Trophoblast cell (in vitro differentiated cells and primary cell): ENCODE measurements around the gene CPXM1.

Source experiments
- DNase-seq, 2 donors: peaks; one replicate each; pipeline ENCODE4 v3.0.0-alpha.2; 2016
- H2AFZ ChIP-seq: 2 replicates; pipeline ENCODE4 v1.6.1; 2013; ENCODE audit warnings: low read length, moderate library complexity, mild to moderate bottlenecking; ENCODE audit not compliant: insufficient read depth, poor library complexity
- H2AK5ac ChIP-seq: 2 replicates; pipeline ENCODE4 v1.6.1; 2013; ENCODE audit warnings: mild to moderate bottlenecking, low read length
- H2BK120ac ChIP-seq: 2 replicates; pipeline ENCODE4 v1.6.1; 2013; ENCODE audit warnings: low read length, mild to moderate bottlenecking, moderate library complexity; ENCODE audit not compliant: insufficient read depth, poor library complexity
- H2BK12ac ChIP-seq: 2 replicates; pipeline ENCODE4 v1.6.1; 2013; ENCODE audit warnings: mild to moderate bottlenecking, low read length, moderate library complexity
- H2BK5ac ChIP-seq: 2 replicates; pipeline ENCODE4 v1.6.1; 2013; ENCODE audit warnings: low read length, low read depth, moderate library complexity, mild to moderate bottlenecking; ENCODE audit not compliant: poor library complexity
- H3K14ac ChIP-seq: 2 replicates; pipeline ENCODE4 v1.6.1; 2013; ENCODE audit warnings: mild to moderate bottlenecking, low read length
- H3K18ac ChIP-seq: 2 replicates; pipeline ENCODE4 v1.6.1; 2013; ENCODE audit warnings: mild to moderate bottlenecking, low read length
- H3K23ac ChIP-seq: 2 replicates; pipeline ENCODE4 v1.6.1; 2013; ENCODE audit warnings: low read length
- H3K27ac ChIP-seq: 2 replicates; pipeline ENCODE4 v1.5.1; 2013; ENCODE audit warnings: low read depth, mild to moderate bottlenecking, inconsistent platforms, low read length, moderate library complexity
- H3K27me3 ChIP-seq: 2 replicates; pipeline ENCODE4 v1.6.1; 2013; ENCODE audit warnings: inconsistent platforms, mild to moderate bottlenecking, low read length, moderate library complexity; ENCODE audit not compliant: insufficient read depth
- H3K36me3 ChIP-seq, 2 experiments: 1 replicate in 1 of 2; 2 replicates in 1 of 2; pipeline ENCODE4 v1.6.1; 2013; ENCODE audit warnings: low read length in 2 of 2, mild to moderate bottlenecking in 2 of 2, moderate library complexity in 1 of 2; ENCODE audit not compliant: insufficient read depth in 2 of 2, control insufficient read depth in 1 of 2
- H3K4ac ChIP-seq: 2 replicates; pipeline ENCODE4 v1.6.1; 2013; ENCODE audit warnings: low read depth, mild to moderate bottlenecking, low read length, moderate library complexity
- H3K4me1 ChIP-seq, 2 experiments: 1 replicate in 1 of 2; 2 replicates in 1 of 2; pipeline ENCODE4 v1.6.1; 2013; ENCODE audit warnings: low read length in 2 of 2, mild to moderate bottlenecking in 2 of 2, moderate library complexity in 1 of 2; ENCODE audit not compliant: insufficient read depth in 2 of 2, control insufficient read depth in 1 of 2
- H3K4me2 ChIP-seq: 2 replicates; pipeline ENCODE4 v1.6.1; 2013; ENCODE audit warnings: inconsistent platforms, mild to moderate bottlenecking, low read length, moderate library complexity
- H3K4me3 ChIP-seq: 2 replicates; pipeline ENCODE4 v1.5.1; 2013; ENCODE audit warnings: mild to moderate bottlenecking, low read depth, low read length, inconsistent platforms
- H3K79me1 ChIP-seq: one replicate; pipeline ENCODE4 v1.6.1; 2013; ENCODE audit warnings: low read length
- H3K79me2 ChIP-seq: 2 replicates; pipeline ENCODE4 v1.6.1; 2013; ENCODE audit warnings: low read length, mild to moderate bottlenecking; ENCODE audit not compliant: control insufficient read depth, insufficient read depth, poor library complexity
- H3K9ac ChIP-seq: 2 replicates; pipeline ENCODE4 v1.6.1; 2013; ENCODE audit warnings: mild to moderate bottlenecking, low read length
- H3K9me3 ChIP-seq: 2 replicates; pipeline ENCODE4 v1.6.1; 2013; ENCODE audit warnings: low read depth, mild to moderate bottlenecking, control low read depth, inconsistent platforms, low read length; ENCODE audit not compliant: insufficient read depth
- H4K12ac ChIP-seq: 2 replicates; pipeline ENCODE4 v1.6.1; 2013; ENCODE audit warnings: low read depth, mild to moderate bottlenecking, low read length, moderate library complexity
- H4K8ac ChIP-seq: 2 replicates; pipeline ENCODE4 v1.6.1; 2013; ENCODE audit warnings: low read depth, mild to moderate bottlenecking, low read length, moderate library complexity
- H4K91ac ChIP-seq: one replicate; pipeline ENCODE4 v1.6.1; 2013; ENCODE audit warnings: low read depth, mild to moderate bottlenecking, low read length, moderate library complexity
- WGBS: extraction: QIAGEN DNeasy Blood & Tissue Kit; methylation state at CpG from one replicate; pipeline ENCODE4 v1.1.7; 2013; ENCODE audit warnings: missing lambda C conversion rate; ENCODE audit not compliant: insufficient read length, insufficient coverage; ENCODE audit errors: extremely low coverage; 5-methylcytosine and 5-hydroxymethylcytosine counted together

Gene CPXM1

DNA sequence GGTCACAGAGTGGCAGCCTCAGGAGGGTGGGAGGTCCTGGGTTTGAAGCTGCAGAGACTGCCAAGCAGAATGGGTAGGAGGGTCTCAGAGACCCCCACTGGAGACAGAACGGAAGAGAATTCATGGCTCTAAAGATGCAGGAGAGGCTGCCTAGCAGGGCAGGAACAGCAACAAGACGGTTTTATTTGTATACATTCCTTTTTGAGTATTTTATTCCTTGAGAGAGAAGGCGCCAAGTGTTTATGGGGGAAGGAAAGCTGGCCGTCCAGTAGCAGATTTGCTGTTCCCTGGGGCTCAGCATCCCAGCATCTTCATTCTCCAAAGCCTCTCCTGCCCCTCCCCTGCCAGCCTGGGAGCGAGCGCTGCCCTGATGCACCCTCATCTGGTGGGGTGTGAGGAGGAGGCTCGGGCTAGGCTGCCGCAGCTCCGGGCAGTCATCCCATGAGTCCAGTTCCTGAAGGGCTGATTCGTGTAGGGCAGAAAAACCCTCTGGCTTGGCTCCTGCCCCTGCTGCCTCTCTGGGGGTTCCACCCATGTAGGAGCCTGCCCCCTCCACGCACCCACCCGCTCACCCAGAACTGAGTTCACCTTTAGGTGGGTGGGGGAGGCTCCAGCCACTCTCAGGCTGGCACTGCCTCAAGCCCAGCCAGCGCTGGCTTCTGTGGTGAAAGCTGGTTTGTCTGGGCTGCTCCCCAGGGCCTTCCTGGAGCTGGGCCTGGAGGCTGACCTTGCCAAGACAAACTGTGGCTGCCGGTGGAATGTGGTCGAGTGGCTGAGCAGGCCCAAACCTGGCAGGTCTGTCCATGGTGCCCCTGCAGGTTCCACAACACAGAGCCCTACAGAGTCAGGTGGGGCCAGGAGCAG lies 32.4 kb downstream of the CPXM1 start:
- no peaks in the 10 kb centered on the region for H3K79me2 ChIP-seq
- no peak overlapping the region for H3K23ac ChIP-seq
- H3K79me1 ChIP-seq = no peaks in the 10 kb centered on the region
- no peak overlapping the region for H4K8ac ChIP-seq
- H2BK5ac ChIP-seq = no peak overlapping the region
- no peak overlapping the region for H2BK12ac ChIP-seq
- no peak overlapping the region for H3K9ac ChIP-seq
- no peak overlapping the region for H3K4ac ChIP-seq
- H3K18ac ChIP-seq = no peak overlapping the region
- H2BK120ac ChIP-seq = no peak overlapping the region
- no CpG with 5 or more reads among the region's 15 CpGs for WGBS
- H3K27ac ChIP-seq = no peak overlapping the region
- H2AK5ac ChIP-seq = no peak overlapping the region
- no peak overlapping the region for H3K4me2 ChIP-seq
- no peaks in the 10 kb centered on the region for H3K27me3 ChIP-seq
- no peaks in the 10 kb centered on the region for H3K4me1 ChIP-seq
- H3K9me3 ChIP-seq = no peaks in the 10 kb centered on the region
- no peak overlapping the region for H3K4me3 ChIP-seq
- no peak overlapping the region for H4K12ac ChIP-seq
- no peak overlapping the region for H3K14ac ChIP-seq
- no peak for DNase-seq
- no peak overlapping the region for H2AFZ ChIP-seq
- H4K91ac ChIP-seq = no peak overlapping the region
- H3K36me3 ChIP-seq = no peaks in the 10 kb centered on the region

DNA sequence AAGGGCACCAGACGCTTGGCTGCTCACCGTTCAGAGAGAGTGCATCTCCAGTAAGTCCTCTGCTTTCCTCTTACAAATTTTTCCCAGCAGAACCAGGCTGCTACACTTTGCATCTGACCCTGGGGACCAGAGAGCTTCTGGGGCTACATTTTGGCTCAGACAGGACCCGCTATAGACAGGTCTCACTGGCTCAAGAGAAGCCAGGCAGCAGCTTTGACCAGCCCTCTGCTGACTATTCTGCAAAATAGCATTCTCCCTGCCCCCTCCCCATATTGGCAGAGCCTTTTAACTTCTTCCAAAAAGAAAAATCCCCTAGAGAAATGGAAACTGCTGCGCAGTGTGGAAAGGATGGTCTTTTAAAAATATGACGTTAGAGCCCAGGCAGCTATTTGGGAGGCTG lies 37.2 kb downstream of the CPXM1 start:
- no CpG with 5 or more reads among the region's 5 CpGs for WGBS
- no peak overlapping the region for H2BK12ac ChIP-seq
- H3K9me3 ChIP-seq = no peaks in the 10 kb centered on the region
- no peak overlapping the region for H3K27ac ChIP-seq
- DNase-seq = no peak
- no peak overlapping the region for H3K4me2 ChIP-seq
- H3K18ac ChIP-seq = no peak overlapping the region
- H3K9ac ChIP-seq = no peak overlapping the region
- H2BK120ac ChIP-seq = no peak overlapping the region
- H3K14ac ChIP-seq = no peak overlapping the region
- no peaks in the 10 kb centered on the region for H3K36me3 ChIP-seq
- H3K23ac ChIP-seq = no peak overlapping the region
- no peak overlapping the region for H4K8ac ChIP-seq
- H4K12ac ChIP-seq = no peak overlapping the region
- no peaks in the 10 kb centered on the region for H3K4me1 ChIP-seq
- H3K4ac ChIP-seq = no peak overlapping the region
- H3K4me3 ChIP-seq = no peak overlapping the region
- H2BK5ac ChIP-seq = no peak overlapping the region
- H2AFZ ChIP-seq = no peak overlapping the region
- H2AK5ac ChIP-seq = no peak overlapping the region
- no peaks in the 10 kb centered on the region for H3K27me3 ChIP-seq
- no peak overlapping the region for H4K91ac ChIP-seq
- no peaks in the 10 kb centered on the region for H3K79me1 ChIP-seq
- H3K79me2 ChIP-seq = no peaks in the 10 kb centered on the region

DNA sequence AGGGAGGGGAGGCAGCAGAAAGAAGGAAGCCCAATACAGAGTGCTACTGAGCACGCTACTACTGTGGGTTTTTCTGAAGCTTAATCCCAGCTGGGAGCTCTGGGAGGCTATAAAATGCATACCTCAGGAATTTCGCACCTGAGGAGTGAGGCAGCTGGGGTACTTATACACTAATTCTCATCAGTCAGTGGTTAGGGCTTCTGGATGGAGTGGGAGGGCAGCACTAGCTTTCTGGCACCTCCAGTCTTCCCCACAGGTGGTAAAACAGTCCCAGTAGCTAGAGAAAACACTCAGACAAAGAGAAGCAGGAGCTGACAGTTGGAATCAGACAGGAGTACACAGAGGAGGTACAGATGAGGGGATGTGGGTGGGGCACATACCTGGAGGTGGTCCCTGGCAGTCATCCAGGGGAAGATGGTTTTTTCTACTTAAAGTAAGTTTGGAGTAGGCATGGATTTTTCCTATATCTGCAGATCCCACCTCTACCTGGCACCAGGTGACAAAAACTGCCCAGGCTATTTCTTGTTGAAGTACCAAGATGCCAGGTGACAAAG lies 37.8 kb downstream of the CPXM1 start:
- Histone ChIP-seq H3K4ac (no peak overlapping the region), H3K4me3 (no peak overlapping the region), H3K9ac (no peak overlapping the region), H2BK120ac (no peak overlapping the region), H3K79me2 (no peaks in the 10 kb centered on the region), H4K8ac (no peak overlapping the region), H3K27ac (no peak overlapping the region), H2BK5ac (no peak overlapping the region), H3K14ac (no peak overlapping the region), H3K9me3 (no peaks in the 10 kb centered on the region), H3K4me1 (no peaks in the 10 kb centered on the region), H2BK12ac (no peak overlapping the region), H4K12ac (no peak overlapping the region), H2AFZ (no peak overlapping the region), H3K18ac (no peak overlapping the region), H4K91ac (no peak overlapping the region), H3K79me1 (no peaks in the 10 kb centered on the region), H3K36me3 (no peaks in the 10 kb centered on the region), H3K27me3 (no peaks in the 10 kb centered on the region), H3K4me2 (no peak overlapping the region), H2AK5ac (no peak overlapping the region), H3K23ac (no peak overlapping the region)
- WGBS = no CpG with 5 or more reads among the region's 2 CpGs
- DNase-seq = no peak

DNA sequence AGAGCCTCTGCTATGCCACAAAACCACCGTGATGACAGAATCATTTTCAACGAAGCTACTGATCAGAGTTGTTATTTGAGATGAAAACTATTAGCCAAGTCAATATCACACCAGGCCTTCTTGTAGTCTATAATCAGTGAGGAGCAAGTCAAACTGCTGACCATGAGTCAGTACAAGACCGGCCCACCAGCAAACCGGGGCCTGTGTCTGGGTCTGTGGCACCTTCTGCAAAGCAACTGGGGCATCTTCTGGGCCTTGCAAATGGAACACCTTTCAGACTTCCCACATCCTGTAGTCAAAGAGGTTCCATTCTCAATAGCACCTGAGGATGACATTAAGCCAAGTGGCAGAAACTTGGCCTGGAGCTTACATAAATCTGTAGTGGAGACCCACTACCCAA lies 38.5 kb downstream of the CPXM1 start:
- no peaks in the 10 kb centered on the region for H3K79me1 ChIP-seq
- no peak overlapping the region for H2AFZ ChIP-seq
- H3K14ac ChIP-seq = no peak overlapping the region
- H3K23ac ChIP-seq = no peak overlapping the region
- H4K12ac ChIP-seq = no peak overlapping the region
- DNase-seq = no peak
- no peak overlapping the region for H3K4me2 ChIP-seq
- H3K79me2 ChIP-seq = no peaks in the 10 kb centered on the region
- no peaks in the 10 kb centered on the region for H3K27me3 ChIP-seq
- no peaks in the 10 kb centered on the region for H3K36me3 ChIP-seq
- H3K18ac ChIP-seq = no peak overlapping the region
- no peak overlapping the region for H3K4me3 ChIP-seq
- H4K91ac ChIP-seq = no peak overlapping the region
- H3K27ac ChIP-seq = no peak overlapping the region
- no peak overlapping the region for H4K8ac ChIP-seq
- no peak overlapping the region for H3K4ac ChIP-seq
- H2BK12ac ChIP-seq = no peak overlapping the region
- no peak overlapping the region for H2BK5ac ChIP-seq
- no peak overlapping the region for H2AK5ac ChIP-seq
- no peak overlapping the region for H2BK120ac ChIP-seq
- H3K9ac ChIP-seq = no peak overlapping the region
- H3K4me1 ChIP-seq = no peaks in the 10 kb centered on the region
- no peaks in the 10 kb centered on the region for H3K9me3 ChIP-seq
- no CpG with 5 or more reads among the region's 4 CpGs for WGBS
